NB4 (cell line): ENCODE results near the gene CCDC171.

Source experiments
- MAX ChIP-seq: IDR thresholded peaks from 2 replicates; pipeline ENCODE4 v1.6.1; 2011; ENCODE audit warnings: low read depth, low read length
- POLR2A ChIP-seq: IDR thresholded peaks from 2 replicates; pipeline ENCODE4 v1.6.1; 2011; ENCODE audit warnings: mild to moderate bottlenecking; ENCODE audit not compliant: insufficient read length; ENCODE audit errors: extremely low read depth
- TF ChIP-seq, protein P1 (sequence below): IDR thresholded peaks from one replicate; pipeline ENCODE4 v1.5.1; 2012; ENCODE audit warnings: low read depth, low read length

- TF ChIP-seq POLR2A (no peak), MAX (no peak)
- TF ChIP-seq, protein P1, sequence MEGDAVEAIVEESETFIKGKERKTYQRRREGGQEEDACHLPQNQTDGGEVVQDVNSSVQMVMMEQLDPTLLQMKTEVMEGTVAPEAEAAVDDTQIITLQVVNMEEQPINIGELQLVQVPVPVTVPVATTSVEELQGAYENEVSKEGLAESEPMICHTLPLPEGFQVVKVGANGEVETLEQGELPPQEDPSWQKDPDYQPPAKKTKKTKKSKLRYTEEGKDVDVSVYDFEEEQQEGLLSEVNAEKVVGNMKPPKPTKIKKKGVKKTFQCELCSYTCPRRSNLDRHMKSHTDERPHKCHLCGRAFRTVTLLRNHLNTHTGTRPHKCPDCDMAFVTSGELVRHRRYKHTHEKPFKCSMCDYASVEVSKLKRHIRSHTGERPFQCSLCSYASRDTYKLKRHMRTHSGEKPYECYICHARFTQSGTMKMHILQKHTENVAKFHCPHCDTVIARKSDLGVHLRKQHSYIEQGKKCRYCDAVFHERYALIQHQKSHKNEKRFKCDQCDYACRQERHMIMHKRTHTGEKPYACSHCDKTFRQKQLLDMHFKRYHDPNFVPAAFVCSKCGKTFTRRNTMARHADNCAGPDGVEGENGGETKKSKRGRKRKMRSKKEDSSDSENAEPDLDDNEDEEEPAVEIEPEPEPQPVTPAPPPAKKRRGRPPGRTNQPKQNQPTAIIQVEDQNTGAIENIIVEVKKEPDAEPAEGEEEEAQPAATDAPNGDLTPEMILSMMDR = peak; percentile 59
These were observed 89.6 kb downstream of the CCDC171 start for GRCh38 chr9:15642369-15642962.
